Thyroid gland (tissue), 4 donors: ENCODE data around the gene ADCYAP1. TPM values are rescaled to one million over a fixed set of nuclear protein-coding genes. Genes with fewer than 3 reads are reported as not detected.

Source experiments
- DNase-seq, 2 donors: peaks; one replicate each; pipeline ENCODE4 v3.0.0-alpha.2; 2019
- H3K27ac ChIP-seq, 3 donors: fragments of 200-600 bp; sonication (generic); 1 replicate in 2 of 3; 2 replicates in 1 of 3; pipeline ENCODE4 v1.5.1; 2016 to 2019; ENCODE audit warnings: mild to moderate bottlenecking in 1 of 3, moderate library complexity in 1 of 3
- H3K27me3 ChIP-seq: fragments of 200-600 bp; sonication (generic); one replicate; pipeline ENCODE4 v1.5.1; 2019
- H3K36me3 ChIP-seq, 2 donors: fragments of 200-600 bp; sonication (generic); one replicate each; pipeline ENCODE4 v1.5.1; 2016 to 2019
- H3K4me1 ChIP-seq, 2 donors: fragments of 200-600 bp; sonication (generic); one replicate each; pipeline ENCODE4 v1.5.1; 2017 to 2019
- H3K4me3 ChIP-seq, 3 donors: fragments of 200-600 bp; sonication (generic); replicated peaks in 1 of 3; 1 replicate in 2 of 3; 2 replicates in 1 of 3; pipeline ENCODE4 v1.5.1; 2016; ENCODE audit warnings: mild to moderate bottlenecking in 1 of 3
- H3K9me3 ChIP-seq: fragments of 200-600 bp; sonication (generic); one replicate; pipeline ENCODE4 v1.5.1; 2017
- POLR2A ChIP-seq, 2 donors: fragments of 450-650 bp; IDR thresholded peaks; one replicate each; pipeline ENCODE4 v1.6.1; 2017; ENCODE audit warnings: antibody characterized with exemption in 2 of 2, mild to moderate bottlenecking in 2 of 2, moderate library complexity in 1 of 2
- WGBS, 2 donors: methylation state at CpG; one replicate each; pipeline ENCODE4 v1.1.5; 2017; 5-methylcytosine and 5-hydroxymethylcytosine counted together
- intact Hi-C: fragments of 100-400 bp; cut with DNase I; formaldehyde crosslinking; loops from one replicate; pipeline ENCODE4 v1.15.1; 2023
- total RNA-seq, 4 donors: library from RNA; depleted of rRNA; stranded (reverse); fragments of >200 nt; gene quantifications; one replicate each; pipeline ENCODE4 v1.2.3, GENCODE V29; 2016
- TF ChIP-seq, protein P1 (sequence below), 6 experiments: fragments of 200-600 bp in 3 of 6; fragments of 450-650 bp in 3 of 6; sonication (generic) in 3 of 6; IDR thresholded peaks; one replicate each; pipeline ENCODE4 v1.5.1; 2016 to 2019; ENCODE audit warnings: antibody characterized with exemption in 6 of 6, mild to moderate bottlenecking in 2 of 6, inconsistent platforms in 1 of 6, moderate library complexity in 1 of 6

Gene ADCYAP1
- total RNA-seq, 4 donors from 2014 or later, result 0.13 to 0.75 (median 0.20) TPM; not detected in 1

DNA sequence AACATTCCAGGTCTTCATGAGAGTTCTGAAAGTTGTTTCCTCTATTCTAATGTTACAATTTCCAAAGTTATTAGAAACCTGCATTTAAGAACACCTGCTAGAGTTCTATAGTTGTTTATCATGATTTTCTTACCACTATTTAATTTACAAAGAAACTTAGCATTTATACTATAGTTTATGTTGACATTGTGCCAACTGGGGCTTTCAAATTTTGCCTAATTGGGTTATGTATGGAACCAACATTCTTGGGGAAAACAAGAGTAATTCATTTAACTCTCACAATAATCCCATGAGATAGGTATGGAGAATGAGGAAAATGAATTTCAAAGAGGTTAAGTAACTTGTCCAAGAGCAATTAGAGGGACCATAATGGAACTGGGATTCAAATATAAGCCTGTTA is 28.8 kb upstream of the ADCYAP1 start:
- DNase-seq, result no peak
- no peaks in the 10 kb centered on the region for H3K4me1 ChIP-seq
- no peaks in the 10 kb centered on the region for H3K36me3 ChIP-seq
- H3K27me3 ChIP-seq, result no peaks in the 10 kb centered on the region
- H3K9me3 ChIP-seq, result no peaks in the 10 kb centered on the region
- H3K27ac ChIP-seq, result no peak overlapping the region
- no peak for TF ChIP-seq POLR2A (IDR thresholded peaks at IDR 0.05)
- TF ChIP-seq, protein P1, sequence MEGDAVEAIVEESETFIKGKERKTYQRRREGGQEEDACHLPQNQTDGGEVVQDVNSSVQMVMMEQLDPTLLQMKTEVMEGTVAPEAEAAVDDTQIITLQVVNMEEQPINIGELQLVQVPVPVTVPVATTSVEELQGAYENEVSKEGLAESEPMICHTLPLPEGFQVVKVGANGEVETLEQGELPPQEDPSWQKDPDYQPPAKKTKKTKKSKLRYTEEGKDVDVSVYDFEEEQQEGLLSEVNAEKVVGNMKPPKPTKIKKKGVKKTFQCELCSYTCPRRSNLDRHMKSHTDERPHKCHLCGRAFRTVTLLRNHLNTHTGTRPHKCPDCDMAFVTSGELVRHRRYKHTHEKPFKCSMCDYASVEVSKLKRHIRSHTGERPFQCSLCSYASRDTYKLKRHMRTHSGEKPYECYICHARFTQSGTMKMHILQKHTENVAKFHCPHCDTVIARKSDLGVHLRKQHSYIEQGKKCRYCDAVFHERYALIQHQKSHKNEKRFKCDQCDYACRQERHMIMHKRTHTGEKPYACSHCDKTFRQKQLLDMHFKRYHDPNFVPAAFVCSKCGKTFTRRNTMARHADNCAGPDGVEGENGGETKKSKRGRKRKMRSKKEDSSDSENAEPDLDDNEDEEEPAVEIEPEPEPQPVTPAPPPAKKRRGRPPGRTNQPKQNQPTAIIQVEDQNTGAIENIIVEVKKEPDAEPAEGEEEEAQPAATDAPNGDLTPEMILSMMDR (IDR thresholded peaks at IDR 0.05), result no peak
- H3K4me3 ChIP-seq, result no peak overlapping the region
- intact Hi-C loops, result no loop called here

DNA sequence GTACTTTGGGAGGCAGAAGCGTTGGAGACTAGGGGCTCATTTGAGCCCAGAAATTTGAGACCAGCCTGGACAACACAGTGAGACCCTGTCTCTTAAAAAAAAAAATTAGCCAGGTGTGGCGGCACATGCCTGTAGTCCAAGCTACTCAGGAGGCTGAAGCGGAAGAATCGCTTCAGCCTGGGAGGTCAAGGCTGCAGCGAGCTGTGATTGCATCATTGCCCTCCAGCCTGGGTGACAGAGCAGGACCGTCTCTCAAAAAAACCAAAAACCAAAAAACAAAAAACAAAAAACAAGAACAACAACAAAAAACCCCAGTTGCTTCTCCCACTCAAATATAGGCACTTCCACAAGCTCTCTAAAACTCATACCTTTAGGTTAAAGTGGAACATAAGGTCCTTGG is 27.4 kb upstream of the ADCYAP1 start:
- TF ChIP-seq POLR2A (IDR thresholded peaks at IDR 0.05), result no peak
- TF ChIP-seq, protein P1 (IDR thresholded peaks at IDR 0.05), result no peak
- H3K4me3 ChIP-seq, result no peak overlapping the region
- H3K27me3 ChIP-seq, result no peaks in the 10 kb centered on the region
- DNase-seq, result no peak
- H3K4me1 ChIP-seq, result no peaks in the 10 kb centered on the region
- no peaks in the 10 kb centered on the region for H3K36me3 ChIP-seq
- H3K27ac ChIP-seq, result no peak overlapping the region
- intact Hi-C loops, result no loop called here
- no peaks in the 10 kb centered on the region for H3K9me3 ChIP-seq
- 85 to 93% methylated on average over 6 of the region's 6 CpGs for WGBS, 2 donors

- H3K27ac ChIP-seq, result no peak overlapping the region
- TF ChIP-seq POLR2A (IDR thresholded peaks at IDR 0.05), result no peak
- TF ChIP-seq, protein P1 (IDR thresholded peaks at IDR 0.05), result no peak
- H3K4me3 ChIP-seq, result no peak overlapping the region
- H3K27me3 ChIP-seq, result no peaks in the 10 kb centered on the region
- no peak for DNase-seq
- no peaks in the 10 kb centered on the region for H3K4me1 ChIP-seq
- H3K36me3 ChIP-seq, result no peaks in the 10 kb centered on the region
- no peaks in the 10 kb centered on the region for H3K9me3 ChIP-seq
- WGBS, 2 donors, result 77 to 85% methylated on average over 1 of the region's 1 CpG
- intact Hi-C loops, result no loop called here
Observed at GRCh38 chr18:886076-886475, 18.6 kb upstream of the ADCYAP1 start.

- Histone ChIP-seq H3K9me3 (no peaks in the 10 kb centered on the region), H3K27ac (no peak overlapping the region), H3K4me3 (no peak overlapping the region), H3K36me3 (no peaks in the 10 kb centered on the region), H3K27me3 (no peaks in the 10 kb centered on the region), H3K4me1 (no peaks in the 10 kb centered on the region)
- intact Hi-C loops, result no loop called here
- no peak for DNase-seq
- 63 to 72% methylated on average over 2 of the region's 2 CpGs for WGBS, 2 donors
- TF ChIP-seq, protein P1 (IDR thresholded peaks at IDR 0.05), result no peak
- TF ChIP-seq POLR2A (IDR thresholded peaks at IDR 0.05), result no peak
Observed at GRCh38 chr18:887716-888115, 17.0 kb upstream of the ADCYAP1 start.

DNA sequence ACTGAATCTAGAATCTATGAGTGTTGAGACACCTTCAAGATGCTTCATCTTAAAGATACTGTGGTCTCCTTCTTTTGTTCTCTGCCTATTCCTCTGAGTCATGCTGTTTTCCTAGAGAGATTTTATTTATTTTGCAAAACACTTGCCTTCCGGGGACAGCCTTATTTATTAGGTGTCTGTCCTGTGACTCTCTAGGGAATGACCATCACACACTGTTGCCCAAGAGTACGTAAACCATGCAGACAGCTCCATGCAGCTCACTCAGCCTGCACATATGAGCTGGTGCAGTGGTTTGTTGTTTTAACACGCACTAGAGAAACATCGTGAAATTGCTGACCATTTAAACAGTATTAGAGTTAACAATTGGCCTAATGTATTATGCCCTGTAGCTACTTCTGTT is 12.4 kb upstream of the ADCYAP1 start:
- Histone ChIP-seq H3K9me3 (no peaks in the 10 kb centered on the region), H3K4me1 (no peaks in the 10 kb centered on the region), H3K36me3 (no peaks in the 10 kb centered on the region), H3K4me3 (no peak overlapping the region), H3K27ac (no peak overlapping the region), H3K27me3 (no peaks in the 10 kb centered on the region)
- 18 to 24% methylated on average over 4 of the region's 4 CpGs for WGBS, 2 donors
- DNase-seq, result peak in 1 of 2 donors; percentile 12
- no peak for TF ChIP-seq POLR2A (IDR thresholded peaks at IDR 0.05)
- TF ChIP-seq, protein P1 (IDR thresholded peaks at IDR 0.05), result no peak
- intact Hi-C loops, result no loop called here
